NCI-H2171 (cell line): ENCODE measurements around the gene LAMB1.
"Not testable (repeated sequence)": the region's sequence is repeated elsewhere in the genome, so short reads cannot be mapped to it uniquely, and the experiment has no call there.

Source experiments
- DNase-seq: peaks from one replicate; lab custom pipeline; 2025; lab: John Stamatoyannopoulos, UW

Gene LAMB1

DNA sequence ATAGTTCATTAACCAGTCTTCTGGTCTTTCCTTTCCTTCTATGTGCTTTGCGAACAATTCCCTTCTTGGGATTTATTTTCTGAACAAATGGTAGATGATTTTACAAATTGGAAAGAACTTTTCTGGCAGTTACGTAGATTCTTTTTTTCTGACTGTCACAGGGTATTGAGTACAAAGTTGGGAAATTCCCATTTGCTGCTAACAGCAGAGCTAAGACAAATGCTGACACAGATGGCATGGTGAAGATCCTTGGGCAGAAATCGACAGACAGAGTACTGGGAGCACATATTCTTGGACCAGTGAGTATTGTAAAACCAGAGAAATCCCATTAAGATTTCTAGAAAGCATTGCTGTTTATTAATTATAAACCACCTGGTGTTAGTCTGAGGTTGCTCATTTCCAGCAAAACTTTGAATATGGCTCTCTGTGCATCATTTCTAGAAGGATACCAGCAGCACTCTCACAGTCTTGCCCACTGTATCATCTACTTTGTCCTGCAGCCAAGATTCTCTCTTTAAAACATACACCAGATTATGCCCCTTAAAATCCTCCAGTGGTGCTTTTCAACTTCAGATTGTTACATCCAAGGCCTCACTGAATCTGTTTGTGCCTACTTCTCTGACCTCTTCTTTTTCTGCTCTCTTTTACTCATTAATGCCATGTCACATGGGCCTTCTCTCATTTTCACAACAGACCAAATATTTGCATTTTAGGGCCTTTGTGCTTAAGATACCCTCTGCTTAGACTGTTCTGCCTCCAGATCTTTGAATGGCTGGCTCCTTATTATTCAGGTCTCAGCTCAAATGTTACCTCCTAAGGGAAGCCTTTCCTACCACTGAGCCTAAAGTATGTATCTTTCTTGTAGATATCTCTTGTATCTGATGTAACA, 85.0 kb downstream of the LAMB1 start:
- no peak for DNase-seq

DNA sequence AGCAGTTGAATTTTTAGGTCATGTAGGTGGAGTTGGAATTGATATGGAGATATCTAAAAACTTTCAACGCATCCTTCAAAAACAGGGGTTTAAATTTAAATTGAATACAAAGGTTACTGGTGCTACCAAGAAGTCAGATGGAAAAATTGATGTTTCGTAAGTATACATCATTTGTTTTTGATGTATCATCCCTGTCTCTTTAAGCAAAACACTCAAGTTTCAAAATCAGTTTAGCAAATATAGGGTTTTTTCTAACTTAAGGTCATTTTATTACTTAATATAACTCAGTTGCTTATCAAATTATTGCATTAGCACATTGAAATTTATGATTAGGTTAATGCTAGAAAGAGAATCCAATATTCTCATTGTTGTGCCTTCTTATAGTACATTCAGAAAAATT, 87.4 kb downstream of the LAMB1 start:
- no peak for DNase-seq

DNA sequence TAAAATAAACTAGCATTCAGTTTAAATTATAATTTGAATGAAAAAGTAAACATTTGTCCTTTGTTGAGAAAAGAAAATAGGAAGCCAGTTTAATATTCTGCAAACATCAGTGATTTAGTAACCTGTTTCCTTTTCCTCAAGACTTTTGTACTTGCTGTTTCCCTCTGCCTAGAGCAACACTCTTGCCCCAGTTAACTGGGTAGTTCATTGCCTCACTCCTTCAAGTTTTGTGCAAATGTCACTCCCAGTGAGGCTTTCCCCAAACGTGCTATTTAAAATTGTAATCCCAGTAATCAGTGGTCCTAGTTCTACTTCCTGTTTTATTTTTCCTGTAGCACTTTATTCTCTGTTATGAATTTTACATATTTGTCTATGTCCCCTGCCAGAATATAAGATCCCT, 88.1 kb downstream of the LAMB1 start:
- DNase-seq: no peak

DNA sequence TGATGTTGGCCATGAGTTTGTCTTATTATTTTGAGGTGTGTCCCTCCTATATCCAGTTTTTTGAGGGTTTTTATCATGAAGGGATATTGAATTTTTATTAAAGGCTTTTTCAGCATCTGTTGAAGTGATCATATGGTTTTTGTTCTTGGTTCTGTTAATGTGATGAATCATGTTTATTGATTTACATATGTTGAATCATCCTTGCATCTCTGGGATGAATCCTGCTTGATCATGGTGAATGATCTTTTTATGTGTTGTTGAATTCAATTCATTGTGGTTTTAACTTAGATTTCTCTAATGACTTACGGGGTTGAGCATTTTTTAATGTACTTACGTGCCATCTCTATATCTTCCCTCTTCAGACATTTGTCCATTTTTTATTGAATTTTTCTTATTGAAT, 89.1 kb downstream of the LAMB1 start:
- DNase-seq: no peak

- no peak for DNase-seq
Observed at GRCh38 chr7:107911981-107912380, 91.0 kb downstream of the LAMB1 start.

DNA sequence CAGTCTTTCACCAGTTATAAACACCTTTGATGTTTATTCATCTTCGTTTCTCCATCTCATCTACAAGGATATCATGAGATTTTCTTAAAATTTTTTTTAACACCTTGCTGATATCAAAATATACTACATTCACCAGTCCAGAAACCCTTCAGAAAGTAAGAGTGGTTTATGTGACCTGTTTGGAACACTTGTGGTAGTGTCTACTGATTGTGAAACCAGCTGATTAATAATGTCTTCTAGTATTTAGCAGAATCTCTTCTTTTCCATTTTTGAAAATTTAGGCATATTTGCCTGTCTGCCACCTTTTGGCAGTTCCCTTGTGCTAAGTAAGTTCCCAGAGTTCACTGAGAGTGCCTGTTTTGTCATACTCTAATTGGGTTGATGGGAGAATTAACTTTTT, 93.5 kb downstream of the LAMB1 start:
- DNase-seq: no peak

GRCh38 chr7:107907790-107908189, 95.2 kb downstream of the LAMB1 start:
- DNase-seq: no peak

GRCh38 chr7:107902381-107902780, 100.6 kb downstream of the LAMB1 start:
- no peak for DNase-seq

DNA sequence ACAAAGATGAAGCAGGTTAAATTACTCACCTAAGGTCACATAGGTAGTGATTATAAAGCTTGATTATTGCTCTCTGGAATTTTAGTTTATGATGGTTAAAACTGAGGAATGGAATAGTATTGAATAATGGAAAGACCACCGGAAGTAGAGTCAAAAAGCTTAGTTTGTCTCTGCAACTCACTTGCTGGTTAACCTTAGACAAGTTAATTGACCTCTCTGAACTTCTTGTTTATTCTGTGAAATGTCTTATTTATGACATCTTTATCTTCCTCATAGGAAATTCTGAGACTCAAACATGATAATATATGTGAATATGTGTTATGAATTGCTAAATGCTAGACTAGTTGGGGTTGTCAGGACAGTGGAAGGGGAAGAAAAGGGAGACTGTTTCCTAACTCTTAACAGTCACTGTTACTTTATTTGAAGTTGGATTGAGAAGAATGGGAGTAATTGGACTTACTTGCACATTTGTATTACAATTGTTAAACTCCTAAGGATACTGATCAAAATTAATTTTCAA, 102.4 kb downstream of the LAMB1 start:
- no peak for DNase-seq

GRCh38 chr7:107898997-107899594, 103.9 kb downstream of the LAMB1 start:
- no peak for DNase-seq

DNA sequence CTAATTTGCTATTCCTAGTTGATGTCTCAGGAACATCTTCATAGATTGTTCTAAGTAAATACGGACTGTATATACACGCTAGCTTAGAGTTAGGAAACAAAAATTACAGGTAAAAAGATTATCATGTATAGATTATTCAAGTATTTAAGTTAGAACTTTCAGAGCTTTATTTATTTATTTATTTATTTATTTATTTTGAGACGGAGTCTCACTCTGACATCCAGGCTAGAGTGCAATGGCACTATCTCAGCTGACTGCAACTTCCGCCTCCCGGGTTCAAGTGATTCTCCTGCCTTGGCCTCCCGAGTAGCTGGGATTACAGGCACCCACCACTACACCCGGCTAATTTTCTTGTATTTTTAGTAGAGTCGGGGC, 110.6 kb downstream of the LAMB1 start:
- DNase-seq: not testable (repeated sequence)

DNA sequence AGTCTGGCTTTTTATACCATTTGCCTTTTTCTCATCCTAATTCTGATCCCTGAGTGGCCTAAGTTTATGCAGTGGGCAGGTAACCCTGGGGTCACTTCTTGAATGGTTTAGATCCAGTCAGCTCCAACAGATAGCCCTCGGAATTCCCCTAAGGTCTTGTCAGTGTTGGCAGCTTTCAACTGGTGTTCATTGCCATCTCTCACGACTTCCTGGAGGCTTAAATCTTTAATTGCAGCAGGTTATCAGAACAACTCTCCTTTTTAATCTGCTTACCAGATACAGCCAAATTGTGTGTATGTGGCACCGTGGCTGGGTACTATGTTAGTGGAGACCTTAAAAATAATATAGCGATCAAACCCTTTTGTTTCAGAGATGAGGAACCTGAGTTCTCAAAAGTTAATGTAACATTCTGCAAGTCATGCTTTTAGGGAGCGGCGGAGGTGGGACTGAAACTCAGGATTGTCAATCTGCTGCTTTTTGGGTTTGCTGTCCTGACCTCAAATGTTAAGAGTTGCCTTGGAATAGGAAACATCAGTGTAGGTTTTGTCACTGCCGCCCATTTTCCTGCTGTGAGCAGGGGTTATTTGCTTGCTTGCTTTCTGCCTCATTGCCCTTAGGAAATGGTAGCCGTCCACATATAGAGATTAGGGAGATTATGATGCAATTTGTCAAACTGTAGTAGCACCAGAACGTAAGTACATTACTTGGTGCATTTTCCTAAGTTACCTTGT, 111.2 kb downstream of the LAMB1 start:
- no peak for DNase-seq

DNA sequence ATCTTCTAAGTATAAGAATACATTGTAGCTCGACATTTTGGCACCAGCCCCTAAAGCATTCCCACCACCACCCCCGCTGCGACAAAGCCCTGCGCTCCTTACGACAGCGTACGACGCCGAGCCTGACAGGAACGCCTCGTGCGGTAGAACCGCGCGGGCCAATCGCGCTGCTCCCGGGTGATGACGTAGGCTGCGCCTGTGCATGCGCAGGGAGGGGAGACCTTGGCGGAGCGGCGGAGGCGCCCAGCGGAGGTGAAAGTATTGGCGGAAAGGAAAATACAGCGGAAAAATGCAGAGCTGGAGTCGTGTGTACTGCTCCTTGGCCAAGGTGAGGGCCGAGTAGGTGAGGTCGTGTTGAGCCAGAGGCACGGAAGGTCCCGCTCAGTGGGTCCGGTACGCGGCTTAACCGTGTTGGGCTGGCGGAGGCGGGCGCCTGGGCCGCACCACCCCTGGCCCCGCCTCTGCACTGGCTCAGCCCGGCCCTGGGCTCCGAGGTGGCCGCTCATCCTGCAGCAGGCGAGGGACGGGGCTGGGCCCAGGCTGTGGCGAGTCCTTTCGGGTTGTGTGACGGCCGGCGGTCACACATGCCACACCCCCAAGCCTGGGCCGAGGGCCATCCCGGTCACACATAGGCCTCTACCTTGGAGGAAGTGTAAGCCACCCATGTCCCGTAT, 111.9 kb downstream of the LAMB1 start, which contains the start of gene DLD:
DLD (plus strand) TSS at position 222 of the 674 bp plus-strand sequence; CDS start at position 290, 68 bp downstream.
- peak; percentile 92 for DNase-seq

GRCh38 chr7:107890493-107890961, 112.4 kb downstream of the LAMB1 start:
- DNase-seq: peak; percentile 29

GRCh38 chr7:107889992-107890391, 113.0 kb downstream of the LAMB1 start:
- no peak for DNase-seq

- not testable (repeated sequence) for DNase-seq
Observed at GRCh38 chr7:107887827-107888226, 115.1 kb downstream of the LAMB1 start.

DNA sequence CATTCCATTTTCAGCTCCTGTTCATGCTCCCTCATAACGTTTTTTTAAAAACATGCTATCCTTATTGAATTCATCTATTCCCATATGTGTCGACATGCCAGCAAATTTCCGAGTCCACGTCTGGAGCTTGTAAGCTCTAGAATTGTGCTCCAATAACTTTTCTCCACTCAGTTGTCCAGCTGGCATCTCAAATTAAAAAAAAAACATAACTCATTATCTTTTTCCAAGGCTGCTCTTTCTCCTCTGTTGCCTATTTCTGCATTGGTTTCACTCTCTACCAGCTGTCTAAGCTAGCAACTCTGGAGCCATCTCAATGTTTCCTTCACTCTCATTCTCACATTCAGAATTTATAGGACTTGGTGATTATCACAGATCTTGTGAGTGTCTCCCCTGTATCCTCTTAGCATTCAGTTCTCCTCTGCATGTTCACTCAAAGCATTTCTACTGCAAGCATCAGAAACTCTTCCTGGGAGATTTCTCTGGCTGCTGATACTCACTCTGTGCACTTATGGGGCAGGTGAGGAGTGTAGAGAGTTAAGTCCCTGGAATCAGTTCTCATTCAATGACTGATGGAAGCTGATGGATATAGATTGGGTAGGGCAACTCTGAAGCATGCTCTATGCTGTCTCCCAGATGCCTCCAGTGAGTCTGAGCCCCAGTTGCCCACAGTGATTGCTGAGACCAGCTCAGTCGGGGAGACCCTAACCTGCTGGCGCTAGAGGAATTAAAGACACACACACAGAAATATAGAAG, 118.7 kb downstream of the LAMB1 start:
- no peak for DNase-seq

DNA sequence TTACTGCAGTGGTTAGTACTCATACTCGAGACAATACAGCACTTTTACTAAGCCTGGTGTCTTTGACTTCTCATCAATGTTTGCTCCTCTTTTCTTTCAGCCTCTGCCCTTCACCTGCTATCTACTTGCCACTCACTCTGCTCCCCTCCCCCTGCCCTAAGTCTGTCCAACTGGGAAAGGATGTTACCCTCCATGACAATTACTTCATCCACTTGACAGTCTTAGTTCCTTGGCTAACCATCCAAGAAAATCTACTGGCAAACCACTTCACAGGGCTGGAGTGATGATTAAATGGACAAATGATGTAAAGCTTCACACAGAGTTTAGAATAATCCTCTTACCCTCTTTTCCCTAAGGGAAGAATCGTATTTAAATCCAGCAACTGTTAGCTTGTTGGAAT, 120.2 kb downstream of the LAMB1 start:
- no peak for DNase-seq

- DNase-seq: peak; percentile 19
Observed at GRCh38 chr7:107879400-107880035, 123.4 kb downstream of the LAMB1 start.

GRCh38 chr7:107878636-107879035, 124.3 kb downstream of the LAMB1 start:
- no peak for DNase-seq
